Glutamatergic neuron (in vitro differentiated cells): ENCODE data around the gene PPIE. TPM values are rescaled to one million over a fixed set of nuclear protein-coding genes. Genes with fewer than 3 reads are reported as not detected.
"Not testable (repeated sequence)": the region's sequence is repeated elsewhere in the genome, so short reads cannot be mapped to it uniquely, and the experiment has no call there.

Source experiments
- DNase-seq: peaks from one replicate; pipeline ENCODE4 v3.0.0; 2022
- H3K27ac Mint-ChIP-seq: one replicate; pipeline ENCODE4 v1.8.0; 2020; ENCODE audit warnings: mild to moderate bottlenecking, mixed read lengths, inconsistent platforms; ENCODE audit not compliant: unreplicated experiment
- H3K27me3 Mint-ChIP-seq: one replicate; pipeline ENCODE4 v1.8.0; 2020; ENCODE audit warnings: mild to moderate bottlenecking, moderate library complexity, mixed read lengths, inconsistent platforms; ENCODE audit not compliant: unreplicated experiment
- H3K36me3 Mint-ChIP-seq: one replicate; pipeline ENCODE4 v1.8.0; 2020; ENCODE audit warnings: mild to moderate bottlenecking, mixed read lengths, inconsistent platforms; ENCODE audit not compliant: unreplicated experiment
- H3K4me1 Mint-ChIP-seq: one replicate; pipeline ENCODE4 v1.8.0; 2020; ENCODE audit warnings: mild to moderate bottlenecking, low read depth, mixed read lengths, inconsistent platforms; ENCODE audit not compliant: unreplicated experiment
- H3K4me3 Mint-ChIP-seq: one replicate; pipeline ENCODE4 v1.8.0; 2020; ENCODE audit warnings: mild to moderate bottlenecking, mixed read lengths, inconsistent platforms; ENCODE audit not compliant: unreplicated experiment
- H3K9me3 Mint-ChIP-seq: one replicate; pipeline ENCODE4 v1.8.0; 2020; ENCODE audit warnings: mild to moderate bottlenecking, moderate library complexity, mixed read lengths, inconsistent platforms; ENCODE audit not compliant: unreplicated experiment
- total RNA-seq: library from RNA; stranded (reverse); fragmentation: NEBNext Ultra II Directional; extraction: Animal tissue kit (Norgen Biotek cat#: 25700); gene quantifications from one replicate; pipeline ENCODE4 v1.2.1, GENCODE V29; 2021; ENCODE audit not compliant: unreplicated experiment
- TF ChIP-seq, protein P1 (sequence below): fragments of 200-600 bp; sonication (generic); IDR thresholded peaks from one replicate; pipeline ENCODE4 v1.5.0; 2021; ENCODE audit not compliant: partially characterized antibody, unreplicated experiment

Gene PPIE
- total RNA-seq, 1 donor from 2014 or later = 28.8 TPM

DNA sequence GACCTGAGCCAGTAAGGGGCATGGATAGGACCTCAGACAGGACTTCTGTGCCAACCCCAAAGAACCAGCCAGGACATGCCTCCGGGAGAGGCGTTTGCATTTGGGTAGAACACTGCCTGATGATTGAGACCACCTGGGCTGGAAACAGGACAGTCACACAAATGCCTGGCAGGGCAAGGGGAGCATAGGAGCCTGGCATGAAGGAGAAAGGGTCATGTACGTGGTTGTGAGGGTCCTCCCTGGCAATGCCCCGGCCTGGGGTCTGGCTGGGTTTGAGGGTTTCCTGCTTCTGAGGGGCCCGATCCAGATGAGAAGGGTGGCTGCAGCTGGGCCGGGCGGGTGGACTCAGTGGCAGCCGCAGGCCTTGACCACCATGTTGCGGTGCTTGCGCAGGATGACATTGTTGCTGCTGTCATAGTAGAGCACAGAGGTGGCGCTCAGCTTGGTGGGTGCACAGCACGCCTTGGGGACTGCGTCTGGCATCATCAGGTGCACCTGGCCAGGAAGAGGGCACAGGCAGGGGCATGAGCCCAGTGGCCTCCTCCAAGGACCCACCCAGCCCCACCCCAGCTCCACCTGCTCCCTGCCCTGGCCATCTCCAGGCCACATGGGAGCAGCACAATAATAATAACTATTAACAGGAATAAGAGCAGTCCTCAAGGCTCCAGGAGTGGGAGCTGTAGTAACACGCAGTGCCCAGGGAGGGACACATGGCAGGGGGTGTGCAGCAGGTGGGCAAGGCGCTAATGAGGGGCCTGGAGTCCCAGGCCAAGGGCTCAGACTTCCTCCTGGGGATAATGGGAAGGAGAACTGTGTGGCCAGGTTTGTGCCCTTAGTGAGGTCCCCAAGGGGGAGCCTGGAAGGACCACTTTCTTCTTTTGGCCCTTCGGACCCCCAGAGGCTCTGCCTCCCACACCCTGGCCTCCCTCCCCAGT, 21.7 kb downstream of the PPIE start:
- no peak overlapping the region for H3K27ac Mint-ChIP-seq
- peaks cover 10% of the 10 kb centered on the region for H3K36me3 Mint-ChIP-seq
- TF ChIP-seq, protein P1, sequence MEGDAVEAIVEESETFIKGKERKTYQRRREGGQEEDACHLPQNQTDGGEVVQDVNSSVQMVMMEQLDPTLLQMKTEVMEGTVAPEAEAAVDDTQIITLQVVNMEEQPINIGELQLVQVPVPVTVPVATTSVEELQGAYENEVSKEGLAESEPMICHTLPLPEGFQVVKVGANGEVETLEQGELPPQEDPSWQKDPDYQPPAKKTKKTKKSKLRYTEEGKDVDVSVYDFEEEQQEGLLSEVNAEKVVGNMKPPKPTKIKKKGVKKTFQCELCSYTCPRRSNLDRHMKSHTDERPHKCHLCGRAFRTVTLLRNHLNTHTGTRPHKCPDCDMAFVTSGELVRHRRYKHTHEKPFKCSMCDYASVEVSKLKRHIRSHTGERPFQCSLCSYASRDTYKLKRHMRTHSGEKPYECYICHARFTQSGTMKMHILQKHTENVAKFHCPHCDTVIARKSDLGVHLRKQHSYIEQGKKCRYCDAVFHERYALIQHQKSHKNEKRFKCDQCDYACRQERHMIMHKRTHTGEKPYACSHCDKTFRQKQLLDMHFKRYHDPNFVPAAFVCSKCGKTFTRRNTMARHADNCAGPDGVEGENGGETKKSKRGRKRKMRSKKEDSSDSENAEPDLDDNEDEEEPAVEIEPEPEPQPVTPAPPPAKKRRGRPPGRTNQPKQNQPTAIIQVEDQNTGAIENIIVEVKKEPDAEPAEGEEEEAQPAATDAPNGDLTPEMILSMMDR = no peak
- peaks cover 4% of the 10 kb centered on the region for H3K4me1 Mint-ChIP-seq
- H3K9me3 Mint-ChIP-seq = peaks cover 5% of the 10 kb centered on the region
- no peak for DNase-seq
- no peak overlapping the region for H3K4me3 Mint-ChIP-seq
- H3K27me3 Mint-ChIP-seq = peaks cover 3% of the 10 kb centered on the region

DNA sequence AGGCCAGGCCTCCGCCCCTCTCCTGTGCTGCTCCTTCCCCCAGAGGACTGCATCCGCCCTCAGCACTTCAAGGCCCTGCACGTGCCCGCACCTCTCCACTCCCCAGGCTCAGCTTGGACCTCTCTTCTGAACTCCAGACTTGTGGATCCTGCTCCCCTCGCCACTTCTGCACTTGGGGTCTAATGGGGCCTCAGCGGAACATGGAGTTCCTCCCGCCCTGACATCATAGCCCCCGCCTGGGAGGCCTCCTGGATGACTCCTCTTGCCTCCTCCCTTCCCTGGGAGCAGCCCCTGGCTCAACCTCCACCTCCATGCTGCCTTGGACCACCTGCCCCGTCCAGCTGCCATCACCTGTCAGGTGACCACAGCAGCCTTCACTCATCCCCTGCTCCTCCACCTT, 22.3 kb downstream of the PPIE start:
- Mint-ChIP-seq H3K36me3 (peaks cover 10% of the 10 kb centered on the region), H3K4me3 (no peak overlapping the region)

GRCh38 chr1:39761557-39762260, 23.0 kb downstream of the PPIE start:
- Mint-ChIP-seq H3K27ac (no peak overlapping the region), H3K4me1 (no peaks in the 10 kb centered on the region), H3K9me3 (peaks cover 1% of the 10 kb centered on the region), H3K36me3 (peaks cover 7% of the 10 kb centered on the region), H3K27me3 (no peaks in the 10 kb centered on the region), H3K4me3 (no peak overlapping the region)
- TF ChIP-seq, protein P1 = no peak
- DNase-seq = no peak

More for the DNA sequence above, 22.3 kb downstream of the PPIE start:
- H3K9me3 Mint-ChIP-seq = peaks cover 5% of the 10 kb centered on the region
- no peak for DNase-seq
- TF ChIP-seq, protein P1 = no peak
- no peak overlapping the region for H3K27ac Mint-ChIP-seq
- H3K27me3 Mint-ChIP-seq = peaks cover 3% of the 10 kb centered on the region
- H3K4me1 Mint-ChIP-seq = peaks cover 4% of the 10 kb centered on the region

DNA sequence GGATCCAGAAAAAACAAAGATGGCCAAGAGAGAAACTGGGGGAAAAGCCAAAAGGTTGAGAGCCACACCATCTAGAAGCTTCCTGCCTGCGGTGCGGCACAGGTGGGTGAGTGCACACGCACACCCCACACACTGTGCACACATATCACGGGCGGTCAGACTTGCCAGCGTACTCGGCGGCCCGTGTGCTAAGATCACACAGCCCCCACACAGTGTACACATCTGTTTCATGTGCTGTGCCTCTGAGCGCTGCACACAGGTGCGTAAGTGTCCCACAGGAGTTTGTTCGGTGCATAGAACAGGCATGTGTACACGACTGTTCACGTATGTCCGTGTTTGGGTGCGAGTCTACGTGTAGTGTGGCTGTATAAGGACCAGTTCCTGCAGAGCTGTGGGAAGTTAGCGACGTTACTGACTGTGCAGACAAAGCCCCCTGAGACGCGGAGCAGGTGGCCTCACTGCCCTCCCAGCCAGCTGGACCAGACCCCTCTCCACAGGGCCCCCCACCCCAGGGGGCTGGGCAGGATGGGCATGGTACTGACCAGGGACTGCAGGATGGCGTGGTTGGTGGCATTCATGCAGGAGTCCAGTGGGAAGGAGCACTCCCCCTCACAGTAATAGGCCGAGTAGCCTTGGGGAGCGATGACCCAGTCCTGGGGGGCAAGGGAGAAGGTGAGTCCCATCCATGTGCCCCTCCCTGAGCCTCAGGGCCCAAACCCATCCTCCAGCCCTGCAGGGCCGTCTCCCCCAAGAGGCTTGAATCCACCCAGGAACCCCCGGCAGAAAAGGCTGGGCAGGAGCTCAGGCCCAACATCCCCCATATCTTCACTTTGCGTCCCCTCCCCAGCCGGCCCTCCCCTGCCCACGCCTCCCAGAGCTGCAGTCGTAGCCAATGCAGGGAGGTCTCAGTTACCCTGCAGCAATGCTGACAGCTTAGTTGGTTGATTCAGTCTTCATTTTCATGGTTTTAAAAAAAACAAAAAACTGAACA, 24.2 kb downstream of the PPIE start:
- Mint-ChIP-seq H3K4me1 (no peaks in the 10 kb centered on the region), H3K9me3 (peaks cover 1% of the 10 kb centered on the region), H3K27me3 (no peaks in the 10 kb centered on the region), H3K27ac (peak overlapping the region; percentile 17), H3K4me3 (no peak overlapping the region), H3K36me3 (peaks cover 7% of the 10 kb centered on the region)
- DNase-seq = no peak
- TF ChIP-seq, protein P1 = no peak

DNA sequence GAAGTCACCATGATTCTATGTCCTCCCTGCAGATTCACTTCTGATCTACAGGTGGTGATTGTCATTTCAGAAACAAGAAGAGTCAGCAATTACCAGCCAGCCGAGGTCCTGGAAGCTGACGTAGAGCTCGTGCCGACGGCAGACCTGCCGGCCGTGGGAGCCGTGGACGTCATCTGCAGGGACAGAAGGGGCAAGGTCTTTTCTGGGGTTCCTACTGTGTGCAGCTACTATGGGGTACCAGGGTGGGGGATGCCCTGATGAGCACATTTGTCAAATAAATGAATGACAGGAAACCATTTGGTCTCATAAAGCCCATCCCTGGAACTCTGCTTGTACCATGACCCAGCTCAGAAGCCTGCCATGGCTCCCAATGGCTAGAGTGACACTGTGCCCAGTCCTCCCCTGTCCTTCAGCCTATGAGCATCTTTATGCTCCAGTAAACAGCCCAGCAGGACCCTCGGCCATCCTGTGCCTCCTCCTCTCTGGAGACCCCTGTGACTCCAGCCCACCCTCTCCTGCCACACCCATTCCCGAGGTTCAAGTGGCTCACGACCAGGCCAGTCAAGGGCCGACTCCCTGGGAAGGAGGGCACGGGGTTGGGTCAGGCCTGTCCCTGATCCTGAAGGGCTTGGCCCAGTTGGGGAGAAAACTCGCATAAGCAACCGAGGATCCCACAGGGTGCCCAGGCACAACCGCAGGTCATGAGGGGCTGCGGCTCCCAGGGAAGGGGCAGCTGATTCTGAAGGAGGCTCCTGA, 25.1 kb downstream of the PPIE start:
- not testable (repeated sequence) for DNase-seq, H3K36me3 Mint-ChIP-seq, H3K4me3 Mint-ChIP-seq, H3K27ac Mint-ChIP-seq, H3K4me1 Mint-ChIP-seq, H3K9me3 Mint-ChIP-seq, H3K27me3 Mint-ChIP-seq

GRCh38 chr1:39764512-39764911, 25.8 kb downstream of the PPIE start:
- H3K4me3 Mint-ChIP-seq, H3K27ac Mint-ChIP-seq, H3K4me1 Mint-ChIP-seq, H3K27me3 Mint-ChIP-seq, H3K36me3 Mint-ChIP-seq, DNase-seq, H3K9me3 Mint-ChIP-seq: not testable (repeated sequence)

DNA sequence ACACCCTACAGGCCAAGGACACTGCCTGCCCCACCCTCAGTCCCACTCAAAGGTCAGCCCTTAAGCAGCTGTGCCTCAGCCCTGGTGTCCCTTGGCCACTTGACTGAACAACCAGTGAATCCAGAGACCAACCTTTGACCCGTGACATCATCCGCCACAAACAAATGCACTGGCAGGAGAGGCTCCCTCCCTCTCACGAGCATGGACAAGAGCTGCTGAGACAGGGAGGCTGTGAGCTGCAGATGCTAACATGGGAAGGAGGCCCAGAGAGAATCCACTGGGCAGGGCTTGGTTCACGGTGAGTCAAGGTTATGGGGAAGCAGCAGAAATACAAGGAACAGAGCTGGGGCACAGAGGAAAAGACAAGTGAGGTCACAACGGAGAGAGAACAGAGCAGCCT, 27.8 kb downstream of the PPIE start:
- H3K27me3 Mint-ChIP-seq, H3K4me3 Mint-ChIP-seq, H3K36me3 Mint-ChIP-seq, DNase-seq, H3K27ac Mint-ChIP-seq, H3K4me1 Mint-ChIP-seq, H3K9me3 Mint-ChIP-seq: not testable (repeated sequence)
